GM18858 (cell line): Measurements from ENCODE around the gene KRT74.

Experiments used
- ATAC-seq: cut with Tn5 transposase; IDR thresholded peaks from one replicate; pipeline ENCODE4 v1.9.1; 2021; ENCODE audit not compliant: unreplicated experiment

KRT74 gene

GRCh38 chr12:52573743-52574142, at the start of gene KRT74:
TSS of gene KRT74 (minus strand) at chr12:52573843. CDS start at chr12:52573777, 66 bp downstream.
- no peak for ATAC-seq

GRCh38 chr12:52622349-52622748, 48.7 kb upstream of the KRT74 start:
- no peak for ATAC-seq

GRCh38 chr12:52618866-52619265, 45.2 kb upstream of the KRT74 start:
- ATAC-seq: no peak

GRCh38 chr12:52618216-52618615, 44.6 kb upstream of the KRT74 start, which contains the start of gene KRT73:
TSS of gene KRT73 (minus strand) at chr12:52618559. CDS start at chr12:52618524, 35 bp downstream.
- no peak for ATAC-seq

DNA sequence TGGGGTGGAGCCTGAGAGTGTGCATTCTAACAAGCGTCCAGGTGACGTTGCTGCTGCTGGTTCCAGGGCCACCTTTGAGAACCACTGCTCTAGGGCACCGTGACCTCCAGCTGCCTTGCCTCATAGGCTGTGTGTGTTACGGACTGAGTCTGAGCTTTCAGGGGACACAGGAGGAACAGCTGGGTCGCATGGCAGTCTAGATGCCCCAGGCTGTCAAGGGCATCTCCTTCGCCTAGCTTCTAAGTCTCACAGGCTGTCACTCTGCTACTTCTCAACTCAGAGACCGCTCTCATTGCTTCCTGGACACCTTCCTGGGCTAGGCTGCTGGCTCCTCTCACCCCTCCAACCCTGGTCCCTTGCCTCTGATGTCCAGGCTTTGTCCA, 43.8 kb upstream of the KRT74 start:
- no peak for ATAC-seq

GRCh38 chr12:52616680-52617402, 43.2 kb upstream of the KRT74 start:
- ATAC-seq: no peak

GRCh38 chr12:52615912-52616311, 42.3 kb upstream of the KRT74 start:
- ATAC-seq: no peak

DNA sequence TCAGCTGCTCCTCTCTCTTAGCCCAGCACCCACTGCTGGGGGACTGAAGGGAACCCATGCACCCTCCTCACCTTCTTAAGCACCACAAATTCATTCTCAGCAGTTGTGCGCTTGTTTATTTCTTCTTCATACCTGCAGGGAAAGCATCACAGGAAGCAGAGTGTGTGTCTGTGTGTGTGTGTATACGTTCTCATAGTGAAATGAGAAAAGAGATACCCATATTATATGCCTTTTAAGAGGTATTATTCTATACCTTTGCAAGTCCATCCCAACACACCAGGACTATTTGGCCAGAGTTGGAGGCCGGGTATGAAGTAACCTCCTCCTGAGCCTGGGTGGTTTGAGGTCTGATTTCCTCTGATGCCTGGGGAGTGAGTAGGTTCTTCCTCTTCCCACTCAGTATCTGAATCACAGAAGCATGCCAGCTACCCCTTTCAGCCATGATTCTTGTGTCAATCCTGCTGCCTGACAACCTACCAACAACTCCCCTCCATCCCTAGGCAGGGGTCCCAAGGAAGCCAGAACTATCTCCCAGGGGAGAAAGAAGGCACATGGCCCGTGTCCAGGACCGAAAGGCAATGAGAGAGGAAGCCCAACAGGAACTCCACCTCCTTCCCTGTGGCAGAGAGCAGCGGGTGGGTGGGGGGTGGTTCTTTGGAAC, 41.7 kb upstream of the KRT74 start:
- ATAC-seq: no peak

- no peak for ATAC-seq
These were observed 41.0 kb upstream of the KRT74 start for GRCh38 chr12:52614381-52615207.

- no peak for ATAC-seq
These were observed 39.9 kb upstream of the KRT74 start for GRCh38 chr12:52613384-52614030.

DNA sequence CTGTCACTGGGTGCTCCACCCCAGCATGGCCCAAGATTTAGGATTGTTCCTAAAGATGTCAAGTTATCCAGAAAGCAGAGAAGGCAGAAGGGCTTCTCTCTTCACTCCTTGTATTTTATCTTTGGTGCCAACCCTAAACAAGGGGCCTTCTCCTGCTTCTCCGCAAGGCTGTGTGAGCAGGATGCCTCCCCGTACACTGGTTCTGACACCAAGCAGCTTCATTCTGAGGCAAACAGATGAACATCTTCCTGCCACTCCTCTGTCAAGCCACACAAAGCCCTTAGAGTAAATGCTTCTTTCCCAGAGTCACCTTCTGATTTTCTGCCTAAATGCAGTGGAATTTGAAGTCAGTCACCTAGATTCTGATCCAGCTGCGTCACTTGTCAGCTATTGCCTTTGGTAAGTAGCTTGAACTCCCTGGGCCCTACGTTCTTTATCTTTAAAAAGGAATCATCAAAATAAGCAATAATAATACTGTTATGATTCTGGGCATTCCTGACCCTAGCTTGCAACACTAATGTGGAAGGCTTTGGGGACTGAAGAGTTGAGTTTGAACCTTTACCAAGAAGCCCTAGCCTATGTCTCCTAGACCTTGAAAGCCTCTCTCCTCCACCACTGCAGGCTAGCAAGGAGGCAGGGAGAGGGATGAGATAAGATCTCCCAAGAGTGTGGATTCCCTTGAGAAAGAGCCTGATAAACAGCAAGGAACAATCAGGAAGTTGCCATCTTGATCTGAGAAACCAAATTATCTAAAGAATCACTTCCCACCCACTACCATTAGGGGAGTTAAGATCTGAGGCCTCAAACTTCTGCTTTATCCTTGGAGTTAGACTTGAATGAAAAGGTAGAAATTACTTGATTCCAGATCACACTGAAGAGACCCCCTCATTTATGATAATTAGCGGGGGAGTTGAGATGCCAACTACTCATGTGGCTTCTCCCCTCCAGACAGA, 39.1 kb upstream of the KRT74 start:
- no peak for ATAC-seq

- ATAC-seq: no peak
These were observed 37.4 kb upstream of the KRT74 start for GRCh38 chr12:52611080-52611468.

DNA sequence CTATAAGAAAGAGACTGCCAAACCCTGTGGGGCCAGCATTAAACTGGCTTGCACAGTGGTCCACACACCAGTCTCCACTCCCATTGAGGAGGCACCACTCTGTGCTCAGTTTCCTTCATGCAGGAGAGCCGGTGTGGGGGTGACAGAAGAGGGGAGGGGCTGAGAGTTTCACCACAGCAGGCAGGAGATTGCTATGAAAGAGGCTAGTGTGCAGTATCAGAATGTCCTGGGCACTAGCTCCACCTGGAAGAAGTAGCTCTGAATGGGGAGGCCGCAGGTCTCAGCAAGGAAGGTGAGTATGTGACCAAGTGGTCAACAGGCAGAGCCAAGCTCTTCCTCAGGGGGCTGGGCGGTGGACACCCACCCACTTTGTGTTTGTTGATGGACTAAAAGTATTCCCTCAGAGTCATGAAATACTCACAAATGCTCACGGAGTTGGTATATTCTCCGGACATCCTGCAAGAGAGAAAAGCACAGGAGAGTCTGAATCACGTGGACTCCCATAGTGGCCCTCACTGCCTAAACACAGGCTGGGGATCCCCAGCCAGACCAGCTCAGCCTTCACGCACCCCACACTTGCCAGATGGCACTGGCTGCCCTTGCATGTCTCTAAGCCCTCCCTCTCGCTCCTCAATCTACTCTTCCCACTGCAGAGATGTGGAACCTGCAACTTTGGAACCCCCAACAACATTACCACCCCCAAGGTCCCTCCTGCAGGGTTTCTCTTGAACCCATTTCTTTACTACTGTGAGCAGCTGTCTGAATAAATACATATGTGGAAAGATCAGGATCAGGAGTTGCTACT, 35.4 kb upstream of the KRT74 start:
- no peak for ATAC-seq

DNA sequence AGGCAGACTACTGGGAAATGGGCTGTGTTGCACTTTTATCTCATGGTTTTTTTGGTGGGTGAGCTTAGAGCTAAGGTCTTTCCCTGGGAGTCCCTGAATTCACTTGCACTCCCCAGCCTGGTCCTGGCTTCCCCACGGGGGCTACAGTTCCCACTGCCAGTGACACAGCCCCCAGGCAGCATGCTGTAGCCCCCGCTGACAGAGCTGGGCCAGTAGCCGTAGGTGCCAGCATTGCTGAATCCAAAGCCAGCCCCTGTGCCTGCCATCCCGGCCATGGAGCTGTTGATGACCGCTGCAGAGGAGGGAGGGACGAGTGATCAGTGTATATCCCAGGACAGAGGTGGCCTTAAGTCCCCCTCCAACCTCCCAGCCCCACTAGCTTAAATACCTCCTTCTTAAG, 34.5 kb upstream of the KRT74 start:
- no peak for ATAC-seq

GRCh38 chr12:52607314-52607713, 33.7 kb upstream of the KRT74 start:
- no peak for ATAC-seq

DNA sequence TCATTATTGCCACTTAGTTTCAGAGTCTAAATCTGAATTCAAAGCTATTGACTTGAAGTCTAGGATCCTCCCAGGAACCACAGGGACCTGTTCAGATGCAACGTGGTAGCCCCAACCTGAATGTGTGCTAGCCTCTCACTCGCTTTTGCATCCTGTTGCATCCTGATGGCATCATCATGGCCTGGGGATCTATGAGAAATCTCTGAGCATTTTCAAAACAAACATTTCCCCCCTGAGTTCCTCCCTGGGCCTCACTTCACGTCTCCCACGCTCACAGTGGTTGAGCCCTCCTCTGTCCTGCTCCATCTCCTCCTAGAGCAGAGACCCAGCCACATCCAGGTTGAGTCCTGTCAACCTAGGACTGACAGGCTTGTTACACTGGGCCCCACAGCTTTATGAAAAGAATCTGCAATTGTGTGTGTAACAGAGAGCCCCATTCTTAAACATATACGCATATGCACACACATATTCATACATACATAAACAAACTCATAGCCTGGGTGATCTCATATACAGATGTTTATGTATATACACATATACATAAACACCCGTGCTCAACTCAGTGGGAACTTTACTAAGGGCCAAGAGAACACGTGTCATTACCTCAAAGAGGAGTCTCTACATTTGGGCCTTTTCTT, 33.1 kb upstream of the KRT74 start:
- ATAC-seq: no peak

GRCh38 chr12:52606096-52606495, 32.5 kb upstream of the KRT74 start:
- no peak for ATAC-seq

DNA sequence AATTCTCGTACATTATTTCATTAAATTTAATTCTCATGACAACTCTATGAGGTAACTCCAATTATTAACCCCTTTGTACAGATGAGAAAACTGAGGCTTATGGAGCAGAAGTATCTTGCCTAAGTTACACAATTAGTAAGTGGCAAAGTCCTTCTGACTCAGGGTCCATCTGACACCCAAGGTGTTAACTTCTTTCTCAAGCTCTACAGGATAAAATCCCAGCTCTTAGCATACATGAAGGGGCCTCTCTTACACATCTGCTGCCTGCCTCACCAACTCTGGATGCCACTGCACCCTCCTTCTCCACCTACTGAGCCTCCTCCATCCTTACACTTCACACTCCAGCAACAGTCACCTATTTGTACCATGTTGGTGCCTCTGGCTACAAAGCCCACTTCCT, 31.9 kb upstream of the KRT74 start:
- no peak for ATAC-seq

- no peak for ATAC-seq
These were observed 31.2 kb upstream of the KRT74 start for GRCh38 chr12:52604859-52605258.
